Uterus (tissue), 4 donors: ENCODE results near the gene PLEKHG4B. TPM values are rescaled to one million over a fixed set of nuclear protein-coding genes. Genes with fewer than 3 reads are reported as not detected.

Experiments used
- DNase-seq, 2 donors: peaks; one replicate each; pipeline ENCODE4 v3.0.0-alpha.2; 2019 to 2020
- H3K27ac ChIP-seq, 2 donors: fragments of 200-600 bp; sonication (generic); 1 replicate in 1 of 2; 2 replicates in 1 of 2; pipeline ENCODE4 v1.5.1; 2016 to 2018
- H3K27me3 ChIP-seq, 2 donors: fragments of 200-600 bp; sonication (generic); one replicate each; pipeline ENCODE4 v1.5.1; 2018 to 2019; ENCODE audit warnings: control low read depth in 1 of 2
- H3K36me3 ChIP-seq, 2 donors: fragments of 200-600 bp; sonication (generic); one replicate each; pipeline ENCODE4 v1.5.1; 2019; ENCODE audit warnings: control low read depth in 1 of 2
- H3K4me1 ChIP-seq, 2 donors: fragments of 200-600 bp; sonication (generic); one replicate each; pipeline ENCODE4 v1.5.1; 2018 to 2019; ENCODE audit warnings: control low read depth in 1 of 2
- H3K4me3 ChIP-seq, 2 donors: fragments of 200-600 bp; sonication (generic); 1 replicate in 1 of 2; 2 replicates in 1 of 2; pipeline ENCODE4 v1.5.1; 2018 to 2019; ENCODE audit warnings: mild to moderate bottlenecking in 1 of 2
- H3K9me3 ChIP-seq, 2 donors: fragments of 200-600 bp; sonication (generic); one replicate each; pipeline ENCODE4 v1.5.1; 2019; ENCODE audit warnings: control low read depth in 1 of 2
- POLR2A ChIP-seq, 2 donors: fragments of 450-650 bp; IDR thresholded peaks; one replicate each; pipeline ENCODE4 v1.6.1; 2016; ENCODE audit warnings: antibody characterized with exemption in 2 of 2, mild to moderate bottlenecking in 1 of 2, moderate library complexity in 1 of 2
- intact Hi-C: fragments of 100-400 bp; cut with DNase I; formaldehyde crosslinking; loops from one replicate; pipeline ENCODE4 v1.15.1; 2023; ENCODE audit warnings: low total_unique reads
- total RNA-seq, 4 donors: library from RNA; depleted of rRNA in 3 of 4; stranded (reverse); fragments of >200 nt in 3 of 4; gene quantifications; one replicate each; pipeline versions ENCODE4 v1.1.0 to v1.2.4, GENCODE V29; 2014 to 2023
- TF ChIP-seq, protein P1 (sequence below), 4 experiments: fragments of 200-600 bp in 2 of 4; fragments of 450-650 bp in 2 of 4; sonication (generic) in 2 of 4; IDR thresholded peaks; one replicate each; pipeline ENCODE4 v1.5.1; 2016 to 2019; ENCODE audit warnings: antibody characterized with exemption in 4 of 4, mild to moderate bottlenecking in 2 of 4, moderate library complexity in 1 of 4
- donor health status: DM: yes; HTN: yes; CAD: no.

Gene PLEKHG4B
- total RNA-seq, 4 donors from 2014 or later, result under 0.01 to 8.3 (median 0.37) TPM; not detected in 1

GRCh38 chr5:199950-200645, 108.1 kb downstream of the PLEKHG4B start:
- intact Hi-C loops, result no loop called here
- TF ChIP-seq, protein P1, sequence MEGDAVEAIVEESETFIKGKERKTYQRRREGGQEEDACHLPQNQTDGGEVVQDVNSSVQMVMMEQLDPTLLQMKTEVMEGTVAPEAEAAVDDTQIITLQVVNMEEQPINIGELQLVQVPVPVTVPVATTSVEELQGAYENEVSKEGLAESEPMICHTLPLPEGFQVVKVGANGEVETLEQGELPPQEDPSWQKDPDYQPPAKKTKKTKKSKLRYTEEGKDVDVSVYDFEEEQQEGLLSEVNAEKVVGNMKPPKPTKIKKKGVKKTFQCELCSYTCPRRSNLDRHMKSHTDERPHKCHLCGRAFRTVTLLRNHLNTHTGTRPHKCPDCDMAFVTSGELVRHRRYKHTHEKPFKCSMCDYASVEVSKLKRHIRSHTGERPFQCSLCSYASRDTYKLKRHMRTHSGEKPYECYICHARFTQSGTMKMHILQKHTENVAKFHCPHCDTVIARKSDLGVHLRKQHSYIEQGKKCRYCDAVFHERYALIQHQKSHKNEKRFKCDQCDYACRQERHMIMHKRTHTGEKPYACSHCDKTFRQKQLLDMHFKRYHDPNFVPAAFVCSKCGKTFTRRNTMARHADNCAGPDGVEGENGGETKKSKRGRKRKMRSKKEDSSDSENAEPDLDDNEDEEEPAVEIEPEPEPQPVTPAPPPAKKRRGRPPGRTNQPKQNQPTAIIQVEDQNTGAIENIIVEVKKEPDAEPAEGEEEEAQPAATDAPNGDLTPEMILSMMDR (IDR thresholded peaks at IDR 0.05), result no peak
- no peak for TF ChIP-seq POLR2A (IDR thresholded peaks at IDR 0.05)

DNA sequence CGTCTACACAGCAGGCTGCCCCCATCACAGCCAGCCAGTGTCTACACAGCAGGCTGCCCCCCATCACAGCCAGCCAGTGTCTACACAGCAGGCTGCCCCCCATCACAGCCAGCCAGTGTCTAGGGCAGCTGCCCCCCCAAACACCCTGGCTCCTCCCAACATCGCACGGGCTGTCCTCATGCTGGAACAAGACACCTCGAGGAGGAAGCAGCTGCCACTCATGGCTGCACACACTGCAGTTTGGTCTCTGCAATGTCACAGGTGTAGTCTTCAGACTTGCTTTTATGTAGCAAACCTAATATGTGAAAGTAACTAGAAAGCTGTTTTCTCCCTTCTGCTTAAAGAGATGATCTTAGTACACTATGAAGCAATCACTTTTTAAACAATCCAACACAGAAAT, 109.0 kb downstream of the PLEKHG4B start:
- DNase-seq, result no peak
- Histone ChIP-seq H3K4me1 (no peaks in the 10 kb centered on the region), H3K27me3 (no peaks in the 10 kb centered on the region), H3K9me3 (no peaks in the 10 kb centered on the region), H3K36me3 (no peaks in the 10 kb centered on the region), H3K27ac (no peak overlapping the region), H3K4me3 (no peak overlapping the region)
- TF ChIP-seq, protein P1 (IDR thresholded peaks at IDR 0.05), result no peak
- TF ChIP-seq POLR2A (IDR thresholded peaks at IDR 0.05), result no peak
- intact Hi-C loops, result no loop called here

More at GRCh38 chr5:199950-200645, 108.1 kb downstream of the PLEKHG4B start:
- Histone ChIP-seq H3K36me3 (no peaks in the 10 kb centered on the region), H3K4me1 (no peaks in the 10 kb centered on the region), H3K9me3 (no peaks in the 10 kb centered on the region), H3K27ac (no peak overlapping the region), H3K4me3 (no peak overlapping the region), H3K27me3 (no peaks in the 10 kb centered on the region)
- DNase-seq, result no peak

GRCh38 chr5:201672-202071, 109.7 kb downstream of the PLEKHG4B start:
- Histone ChIP-seq H3K27ac (no peak overlapping the region), H3K4me3 (no peak overlapping the region), H3K36me3 (no peaks in the 10 kb centered on the region), H3K27me3 (no peaks in the 10 kb centered on the region), H3K4me1 (no peaks in the 10 kb centered on the region), H3K9me3 (no peaks in the 10 kb centered on the region)
- intact Hi-C loops, result no loop called here
- TF ChIP-seq POLR2A (IDR thresholded peaks at IDR 0.05), result no peak
- TF ChIP-seq, protein P1 (IDR thresholded peaks at IDR 0.05), result no peak
- no peak for DNase-seq

GRCh38 chr5:203246-203930, 111.4 kb downstream of the PLEKHG4B start:
- H3K4me1 ChIP-seq, result no peaks in the 10 kb centered on the region
- intact Hi-C loops, result no loop called here
- DNase-seq, result no peak
- H3K27me3 ChIP-seq, result no peaks in the 10 kb centered on the region
- no peaks in the 10 kb centered on the region for H3K9me3 ChIP-seq
- TF ChIP-seq POLR2A (IDR thresholded peaks at IDR 0.05), result no peak
- TF ChIP-seq, protein P1 (IDR thresholded peaks at IDR 0.05), result no peak
- H3K27ac ChIP-seq, result no peak overlapping the region
- no peaks in the 10 kb centered on the region for H3K36me3 ChIP-seq
- no peak overlapping the region for H3K4me3 ChIP-seq

- no peaks in the 10 kb centered on the region for H3K27me3 ChIP-seq
- intact Hi-C loops, result no loop called here
- H3K36me3 ChIP-seq, result no peaks in the 10 kb centered on the region
- no peak for TF ChIP-seq POLR2A (IDR thresholded peaks at IDR 0.05)
- no peak overlapping the region for H3K4me3 ChIP-seq
- no peaks in the 10 kb centered on the region for H3K9me3 ChIP-seq
- H3K27ac ChIP-seq, result no peak overlapping the region
- DNase-seq, result no peak
- no peaks in the 10 kb centered on the region for H3K4me1 ChIP-seq
These were observed 112.0 kb downstream of the PLEKHG4B start for GRCh38 chr5:204001-204400.
